DOHH2 (cell line): Measurements from ENCODE around the gene MYO5C.

Experiments used
- H3F3A ChIP-seq: fragments of 200-600 bp; sonication (generic), shearing (Covaris generic); 2 replicates; pipeline ENCODE4 v1.6.0; 2016; ENCODE audit warnings: antibody characterized with exemption, mild to moderate bottlenecking; ENCODE audit not compliant: control insufficient read depth, insufficient read depth
- H3K27ac ChIP-seq: fragments of 200-600 bp; sonication (generic); 2 replicates; pipeline ENCODE4 v1.5.1; 2014; ENCODE audit warnings: low read depth, mild to moderate bottlenecking, low read length, moderate library complexity
- H3K27me3 ChIP-seq: fragments of 200-600 bp; sonication (generic); 2 replicates; pipeline ENCODE4 v1.6.1; 2014; ENCODE audit warnings: mild to moderate bottlenecking, low read length, mixed read lengths; ENCODE audit not compliant: control insufficient read depth
- H3K36me3 ChIP-seq: fragments of 200-600 bp; sonication (generic); 2 replicates; pipeline ENCODE4 v1.6.1; 2014; ENCODE audit warnings: mild to moderate bottlenecking, low read length, moderate library complexity, mixed read lengths; ENCODE audit not compliant: control insufficient read depth
- H3K4me1 ChIP-seq: fragments of 200-600 bp; sonication (generic); 2 replicates; pipeline ENCODE4 v1.6.1; 2014; ENCODE audit warnings: mild to moderate bottlenecking, low read length, mixed read lengths; ENCODE audit not compliant: control insufficient read depth
- H3K4me2 ChIP-seq: fragments of 200-600 bp; sonication (generic); 2 replicates; pipeline ENCODE4 v1.6.0; 2014; ENCODE audit warnings: mild to moderate bottlenecking, low read length, moderate library complexity
- H3K4me3 ChIP-seq: fragments of 200-600 bp; sonication (generic); 2 replicates; pipeline ENCODE4 v1.5.1; 2014; ENCODE audit warnings: mild to moderate bottlenecking, low read length, mixed read lengths
- H3K79me2 ChIP-seq: fragments of 200-600 bp; sonication (generic); 2 replicates; pipeline ENCODE4 v1.6.1; 2014; ENCODE audit warnings: mild to moderate bottlenecking, low read length, mixed read lengths; ENCODE audit not compliant: control insufficient read depth
- H3K9me2 ChIP-seq: fragments of 200-600 bp; sonication (generic); replicated peaks from 2 replicates; pipeline ENCODE4 v1.6.1; 2014; ENCODE audit warnings: mild to moderate bottlenecking, low read length, mixed read lengths; ENCODE audit not compliant: control insufficient read depth
- H3K9me3 ChIP-seq: fragments of 200-600 bp; sonication (generic); 2 replicates; pipeline ENCODE4 v1.6.1; 2014; ENCODE audit warnings: antibody characterized with exemption, low read length, mixed read lengths; ENCODE audit not compliant: control insufficient read depth, insufficient read depth
- H4K20me1 ChIP-seq: fragments of 200-600 bp; sonication (generic); 2 replicates; pipeline ENCODE4 v1.6.0; 2014; ENCODE audit warnings: low read depth, mild to moderate bottlenecking, antibody characterized with exemption, low read length, moderate library complexity; ENCODE audit not compliant: control insufficient read depth, insufficient read depth
- CTCF ChIP-seq: fragments of 200-600 bp; sonication (generic); IDR thresholded peaks from one replicate; pipeline ENCODE4 v1.5.1; 2014; ENCODE audit warnings: antibody characterized with exemption, mild to moderate bottlenecking, low read depth, low read length; ENCODE audit not compliant: poor library complexity, severe bottlenecking
- EZH2phosphoT487 ChIP-seq: fragments of 200-600 bp; sonication (generic); IDR thresholded peaks from 2 replicates; pipeline ENCODE4 v1.6.1; 2017; ENCODE audit warnings: borderline replicate concordance, mild to moderate bottlenecking, antibody characterized with exemption, low read length, moderate library complexity, mixed read lengths

MYO5C gene

GRCh38 chr15:52262364-52262763 lies 33.2 kb downstream of the MYO5C start:
- Histone ChIP-seq H3K27ac (no peak overlapping the region), H3K9me3 (no peaks in the 10 kb centered on the region), H3K4me1 (peaks cover 4% of the 10 kb centered on the region), H3K4me2 (no peak overlapping the region), H3K27me3 (peaks cover 18% of the 10 kb centered on the region; the same call in 1 of the 2 replicates), H3F3A (no peaks in the 10 kb centered on the region), H3K9me2 (no peaks in the 10 kb centered on the region), H4K20me1 (no peaks in the 10 kb centered on the region), H3K4me3 (no peak overlapping the region), H3K36me3 (no peaks in the 10 kb centered on the region), H3K79me2 (no peaks in the 10 kb centered on the region)
- no peak for TF ChIP-seq CTCF
- no peak for TF ChIP-seq EZH2phosphoT487

- H3K4me2 ChIP-seq = no peak overlapping the region
- no peaks in the 10 kb centered on the region for H3F3A ChIP-seq
- no peak overlapping the region for H3K27ac ChIP-seq
- no peak for TF ChIP-seq EZH2phosphoT487
- no peak for TF ChIP-seq CTCF
- no peak overlapping the region for H3K4me3 ChIP-seq
- H3K36me3 ChIP-seq = no peaks in the 10 kb centered on the region
- no peaks in the 10 kb centered on the region for H3K9me2 ChIP-seq
- no peaks in the 10 kb centered on the region for H4K20me1 ChIP-seq
- H3K27me3 ChIP-seq = peaks cover 15% of the 10 kb centered on the region; the same call in 1 of the 2 replicates
- H3K9me3 ChIP-seq = no peaks in the 10 kb centered on the region
- H3K79me2 ChIP-seq = no peaks in the 10 kb centered on the region
- peaks cover 9% of the 10 kb centered on the region for H3K4me1 ChIP-seq
Measured at GRCh38 chr15:52261498-52262242, 33.9 kb downstream of the MYO5C start.

- H3K79me2 ChIP-seq = no peaks in the 10 kb centered on the region
- H3K4me1 ChIP-seq = peaks cover 16% of the 10 kb centered on the region
- no peak overlapping the region for H3K4me3 ChIP-seq
- H3K9me3 ChIP-seq = no peaks in the 10 kb centered on the region
- TF ChIP-seq EZH2phosphoT487 (no peak), CTCF (no peak)
- no peak overlapping the region for H3K4me2 ChIP-seq
- no peak overlapping the region for H3K27ac ChIP-seq
- H3F3A ChIP-seq = no peaks in the 10 kb centered on the region
- H3K36me3 ChIP-seq = no peaks in the 10 kb centered on the region
- H4K20me1 ChIP-seq = no peaks in the 10 kb centered on the region
- H3K27me3 ChIP-seq = peaks cover 9% of the 10 kb centered on the region; the same call in 1 of the 2 replicates
- H3K9me2 ChIP-seq = no peaks in the 10 kb centered on the region
Measured at GRCh38 chr15:52261026-52261425, 34.6 kb downstream of the MYO5C start.
